Common myeloid progenitor, CD34-positive (primary cell): ENCODE data around the gene FBXL19.

ENCODE experiments used
- CTCF ChIA-PET: fragments of 350-600 bp; sonication (Branson Sonifier 250); formaldehyde crosslinking; loops from one replicate; lab custom pipeline; 2021; ENCODE audit warnings: antibody characterized with exemption; lab: Charles Lee
- POLR2A ChIA-PET: fragments of 350-600 bp; sonication (Branson Sonifier 250); formaldehyde crosslinking; loops from one replicate; lab custom pipeline; 2021; ENCODE audit warnings: antibody characterized with exemption; lab: Charles Lee
- DNase-seq, 3 donors: peaks; one replicate each; pipeline versions ENCODE4 v3.0.0 to v3.0.0-alpha.2; 2013
- H3K27ac ChIP-seq, 2 experiments: 1 replicate in 1 of 2; 2 replicates in 1 of 2; pipeline ENCODE4 v1.7.0; 2013; ENCODE audit warnings: inconsistent platforms in 2 of 2, low read length in 2 of 2, mild to moderate bottlenecking in 2 of 2, low read depth in 1 of 2, moderate library complexity in 1 of 2; ENCODE audit not compliant: severe bottlenecking in 2 of 2, insufficient read depth in 1 of 2, poor library complexity in 1 of 2
- H3K27me3 ChIP-seq, 5 experiments: replicated peaks in 2 of 5; 1 replicate in 3 of 5; 2 replicates in 2 of 5; pipeline versions ENCODE4 v1.6.1 to v1.7.0; 2013; ENCODE audit warnings: low read length in 4 of 5, mild to moderate bottlenecking in 2 of 5, moderate library complexity in 2 of 5, inconsistent platforms in 1 of 5; ENCODE audit not compliant: insufficient read depth in 5 of 5, control insufficient read depth in 4 of 5
- H3K36me3 ChIP-seq, 4 experiments: 1 replicate in 2 of 4; 2 replicates in 2 of 4; pipeline versions ENCODE4 v1.6.1 to v1.7.0; 2013; ENCODE audit warnings: low read length in 3 of 4, control low read depth in 1 of 4, mild to moderate bottlenecking in 1 of 4; ENCODE audit not compliant: control insufficient read depth in 4 of 4, insufficient read depth in 4 of 4
- H3K4me1 ChIP-seq, 4 experiments: 1 replicate in 3 of 4; 2 replicates in 1 of 4; pipeline versions ENCODE4 v1.6.1 to v1.7.1; 2013; ENCODE audit warnings: low read length in 3 of 4, mild to moderate bottlenecking in 3 of 4, control low read depth in 1 of 4, inconsistent platforms in 1 of 4, moderate library complexity in 1 of 4; ENCODE audit not compliant: control insufficient read depth in 4 of 4, insufficient read depth in 4 of 4; ENCODE audit errors: control extremely low read depth in 1 of 4
- H3K4me3 ChIP-seq, 7 experiments: 1 replicate in 4 of 7; 2 replicates in 3 of 7; pipeline versions ENCODE4 v1.5.1 to v1.7.0; 2013; ENCODE audit warnings: mild to moderate bottlenecking in 7 of 7, low read length in 6 of 7, moderate library complexity in 6 of 7, inconsistent platforms in 2 of 7, low read depth in 2 of 7, control low read depth in 1 of 7; ENCODE audit not compliant: insufficient read depth in 4 of 7, control insufficient read depth in 1 of 7; ENCODE audit errors: extremely low read depth in 1 of 7
- H3K9me3 ChIP-seq, 5 experiments: 1 replicate in 4 of 5; 2 replicates in 1 of 5; pipeline versions ENCODE4 v1.6.1 to v1.7.1; 2013; ENCODE audit warnings: low read length in 4 of 5, mild to moderate bottlenecking in 2 of 5, inconsistent platforms in 1 of 5, low read depth in 1 of 5, moderate library complexity in 1 of 5; ENCODE audit not compliant: control insufficient read depth in 4 of 5, insufficient read depth in 2 of 5; ENCODE audit errors: control extremely low read depth in 1 of 5
- WGBS: methylation state at CpG from one replicate; pipeline ENCODE4 v1.1.5; 2013; ENCODE audit not compliant: insufficient coverage; 5-methylcytosine and 5-hydroxymethylcytosine counted together

The FBXL19 gene

GRCh38 chr16:30925995-30926811, 2.8 kb downstream of the FBXL19 start:
- Histone ChIP-seq H3K27me3 (no peaks in the 10 kb centered on the region), H3K4me3 (peak overlapping the region in 1 of 7 experiments; percentile 5), H3K36me3 (peaks cover 8 to 53% (median 26%) of the 10 kb centered on the region in 4 experiments), H3K27ac (no peak overlapping the region), H3K9me3 (no peaks in the 10 kb centered on the region), H3K4me1 (peaks cover 0 to 30% (median 27%) of the 10 kb centered on the region in 4 experiments)
- DNase-seq, result no peak
- WGBS, result 67% methylated on average over 10 of the region's 10 CpGs
- POLR2A ChIA-PET, result no interaction called here
- CTCF ChIA-PET, result interaction anchor here (2.4 to 9.9 kb wide), 2 partner anchors 13 to 28 kb away, joined by 8 to 98 read pairs; no protein-coding TSS in a partner anchor

- no peak for DNase-seq
- Histone ChIP-seq H3K4me3 (no peak overlapping the region), H3K27me3 (no peaks in the 10 kb centered on the region), H3K27ac (no peak overlapping the region), H3K36me3 (peaks cover 8 to 59% (median 34%) of the 10 kb centered on the region in 4 experiments), H3K9me3 (no peaks in the 10 kb centered on the region), H3K4me1 (peaks cover 0 to 23% (median 22%) of the 10 kb centered on the region in 4 experiments)
- WGBS, result 95% methylated on average over 16 of the region's 22 CpGs
- ChIA-PET POLR2A (no interaction called here), CTCF (interaction anchor here (2.4 to 9.9 kb wide), 2 partner anchors 12 to 27 kb away, joined by 8 to 98 read pairs; no protein-coding TSS in a partner anchor)
Observed at GRCh38 chr16:30926937-30927788, 3.8 kb downstream of the FBXL19 start.

- Histone ChIP-seq H3K4me3 (no peak overlapping the region), H3K36me3 (peaks cover 8 to 64% (median 37%) of the 10 kb centered on the region in 4 experiments), H3K27ac (no peak overlapping the region), H3K4me1 (peaks cover 0 to 23% (median 21%) of the 10 kb centered on the region in 4 experiments), H3K27me3 (no peaks in the 10 kb centered on the region), H3K9me3 (no peaks in the 10 kb centered on the region)
- CTCF ChIA-PET, result interaction anchor here (2.4 to 9.9 kb wide), 2 partner anchors 12 to 26 kb away, joined by 8 to 98 read pairs; no protein-coding TSS in a partner anchor
- peak in 2 of 3 donors; percentile 67 to 69 for DNase-seq
- 82% methylated on average over 10 of the region's 15 CpGs for WGBS
- POLR2A ChIA-PET, result no interaction called here
Observed at GRCh38 chr16:30927789-30928378, 4.5 kb downstream of the FBXL19 start.

GRCh38 chr16:30928390-30928789, 5.0 kb downstream of the FBXL19 start:
- ChIA-PET POLR2A (no interaction called here), CTCF (interaction anchor here (9.9 kb wide), 1 partner anchor 11 kb away, joined by 98 read pairs; no protein-coding TSS in a partner anchor)
- DNase-seq, result no peak
- H3K27ac ChIP-seq, result no peak overlapping the region
- no peaks in the 10 kb centered on the region for H3K27me3 ChIP-seq
- 93% methylated on average over 5 of the region's 11 CpGs for WGBS
- H3K36me3 ChIP-seq, result peaks cover 8 to 64% (median 38%) of the 10 kb centered on the region in 4 experiments
- peaks cover 0 to 23% (median 21%) of the 10 kb centered on the region in 4 experiments for H3K4me1 ChIP-seq
- no peak overlapping the region for H3K4me3 ChIP-seq
- H3K9me3 ChIP-seq, result no peaks in the 10 kb centered on the region

GRCh38 chr16:30929167-30929566, 5.8 kb downstream of the FBXL19 start:
- no peak overlapping the region for H3K27ac ChIP-seq
- no peaks in the 10 kb centered on the region for H3K27me3 ChIP-seq
- peaks cover 0 to 21% (median 20%) of the 10 kb centered on the region in 4 experiments for H3K4me1 ChIP-seq
- H3K4me3 ChIP-seq, result no peak overlapping the region
- 92% methylated on average over 7 of the region's 7 CpGs for WGBS
- DNase-seq, result no peak
- POLR2A ChIA-PET, result no interaction called here
- peaks cover 8 to 66% (median 38%) of the 10 kb centered on the region in 4 experiments for H3K36me3 ChIP-seq
- H3K9me3 ChIP-seq, result no peaks in the 10 kb centered on the region
- CTCF ChIA-PET, result interaction anchor here (9.9 kb wide), 1 partner anchor 10 kb away, joined by 98 read pairs; no protein-coding TSS in a partner anchor

GRCh38 chr16:30930160-30930571, 6.8 kb downstream of the FBXL19 start:
- no peaks in the 10 kb centered on the region for H3K9me3 ChIP-seq
- H3K27ac ChIP-seq, result no peak overlapping the region
- peaks cover 0 to 19% (median 18%) of the 10 kb centered on the region in 4 experiments for H3K4me1 ChIP-seq
- ChIA-PET CTCF (interaction anchor here (9.9 kb wide), 1 partner anchor 9 kb away, joined by 98 read pairs; no protein-coding TSS in a partner anchor), POLR2A (no interaction called here)
- H3K27me3 ChIP-seq, result no peaks in the 10 kb centered on the region
- H3K36me3 ChIP-seq, result peaks cover 9 to 72% (median 38%) of the 10 kb centered on the region in 4 experiments
- H3K4me3 ChIP-seq, result no peak overlapping the region
- 96% methylated on average over 31 of the region's 35 CpGs for WGBS
- DNase-seq, result no peak
